K562 (cell line): ENCODE data around the gene CHTOP. TPM values are rescaled to one million over a fixed set of nuclear protein-coding genes. Genes with fewer than 3 reads are reported as not detected.

ENCODE experiments used
- BRF1 ChIP-seq: IDR thresholded peaks from 3 replicates; pipeline ENCODE4 v1.6.1; 2011; ENCODE audit warnings: borderline replicate concordance, mild to moderate bottlenecking; ENCODE audit not compliant: insufficient read length; ENCODE audit errors: extremely low read depth
- CBX3 ChIP-seq, 2 experiments: IDR thresholded peaks; 1 replicate in 1 of 2; 2 replicates in 1 of 2; pipeline ENCODE4 v1.6.1; 2012; ENCODE audit warnings: inconsistent platforms in 2 of 2, low read length in 2 of 2, borderline replicate concordance in 1 of 2, control low read depth in 1 of 2
- GABPA ChIP-seq: fragments of 200-800 bp; sonication (Bioruptor generic); conservative IDR thresholded peaks from 2 replicates; pipeline ENCODE4 v1.6.1; 2016; ENCODE audit warnings: low read depth, missing genetic modification characterization, missing compliant biosample characterization
- GATA2 ChIP-seq: sonication (generic); formaldehyde crosslinking; IDR thresholded peaks from 2 replicates; pipeline ENCODE4 v1.4.0; 2020; ENCODE audit warnings: mild to moderate bottlenecking, missing genetic modification reagents
- HDAC1 ChIP-seq, 2 experiments: fragments of 450-650 bp; IDR thresholded peaks; 2 replicates each; pipeline ENCODE4 v1.6.1; 2016 to 2017; ENCODE audit warnings: inconsistent platforms in 1 of 2, mild to moderate bottlenecking in 1 of 2, moderate library complexity in 1 of 2
- HLTF ChIP-seq: fragments of 450-650 bp; IDR thresholded peaks from 2 replicates; pipeline ENCODE4 v1.6.1; 2016
- MBD2 ChIP-seq: sonication (generic); IDR thresholded peaks from 2 replicates; pipeline ENCODE4 v1.6.1; 2016; ENCODE audit warnings: low read depth, borderline replicate concordance
- NR1H2 ChIP-seq: sonication (generic); formaldehyde crosslinking; IDR thresholded peaks from 2 replicates; pipeline ENCODE4 v1.4.0; 2020; ENCODE audit warnings: mild to moderate bottlenecking, missing genetic modification reagents
- POLR2H ChIP-seq: IDR thresholded peaks from 2 replicates; pipeline ENCODE4 v1.6.1; 2016; ENCODE audit warnings: missing genetic modification characterization, low read depth, mild to moderate bottlenecking, control low read depth, missing compliant biosample characterization, moderate library complexity
- RUNX1 ChIP-seq: sonication (generic); IDR thresholded peaks from 2 replicates; pipeline ENCODE4 v1.6.1; 2016; ENCODE audit warnings: antibody characterized with exemption, low read depth
- SAFB2 ChIP-seq: fragments of 200-400 bp; formaldehyde crosslinking; IDR thresholded peaks from 2 replicates; pipeline ENCODE4 v1.6.1; 2018; ENCODE audit warnings: borderline replicate concordance, low read length, low read depth, moderate library complexity; ENCODE audit not compliant: severe bottlenecking
- SIN3A ChIP-seq, 2 experiments: fragments of 150-350 bp in 1 of 2; IDR thresholded peaks; 2 replicates each; pipeline ENCODE4 v1.6.1; 2011 to 2016; ENCODE audit warnings: borderline replicate concordance in 2 of 2, low read depth in 2 of 2, low read length in 2 of 2, mild to moderate bottlenecking in 2 of 2, moderate library complexity in 2 of 2; ENCODE audit not compliant: control insufficient read depth in 1 of 2
- SMARCA4 ChIP-seq: fragments of 450-650 bp; IDR thresholded peaks from 2 replicates; pipeline ENCODE4 v1.6.1; 2016
- STAT5B ChIP-seq: fragments of 250-450 bp; sonication (Bioruptor Pico); IDR thresholded peaks from 2 replicates; pipeline ENCODE4 v1.8.0; 2021; ENCODE audit warnings: mild to moderate bottlenecking, inconsistent platforms
- TRIM28 ChIP-seq: fragments of 450-650 bp; IDR thresholded peaks from 2 replicates; pipeline ENCODE4 v1.6.1; 2017
- polyA plus RNA-seq, 8 experiments: library from polyadenylated mRNA; depleted of rRNA in 4 of 8; stranded (reverse) in 5 of 8; unstranded in 3 of 8; fragments of >200 nt; fragmentation: Nextera tagmentation in 2 of 8; fragmentation: Illumina TruSeq in 1 of 8; extraction: Ambion mirVana in 2 of 8; extraction: Trizol in 1 of 8; gene quantifications; 2 replicates each; pipeline versions ENCODE4 v1.2.1 to v1.2.3, GENCODE V29; 2011 to 2014; ENCODE audit warnings: inconsistent platforms in 1 of 8, missing spikeins in 1 of 8
- total RNA-seq, 7 experiments: library from RNA; depleted of rRNA in 6 of 7; stranded (reverse); fragments of >200 nt in 6 of 7; fragmentation: Illumina TruSeq in 2 of 7; extraction: Trizol in 2 of 7; gene quantifications; 2 replicates each; pipeline versions ENCODE4 v1.2.1 to v1.2.3, GENCODE V29; 2011 to 2021; ENCODE audit warnings: low replicate concordance in 1 of 7
- TF ChIP-seq, protein P1 (sequence below): sonication (generic); formaldehyde crosslinking; IDR thresholded peaks from 2 replicates; pipeline ENCODE4 v1.8.0; 2022; ENCODE audit warnings: mild to moderate bottlenecking, missing genetic modification reagents
- TF ChIP-seq, protein P2 (sequence below): IDR thresholded peaks from 3 replicates; pipeline ENCODE4 v1.6.1; 2011; ENCODE audit warnings: borderline replicate concordance, mild to moderate bottlenecking, moderate library complexity; ENCODE audit not compliant: insufficient read length; ENCODE audit errors: extremely low read depth
- TF ChIP-seq, protein P3 (sequence below): fragments of 250-450 bp; sonication (Bioruptor Pico); IDR thresholded peaks from 2 replicates; pipeline ENCODE4 v1.9.0; 2021; ENCODE audit warnings: mild to moderate bottlenecking

CHTOP gene
- total and polyA plus RNA-seq, 9 of the 15 experiments (the other 6 are each of a cell fraction or from before 2014, with no cell fraction given), result 10.2 to 91.8 (median 60.8) TPM

DNA sequence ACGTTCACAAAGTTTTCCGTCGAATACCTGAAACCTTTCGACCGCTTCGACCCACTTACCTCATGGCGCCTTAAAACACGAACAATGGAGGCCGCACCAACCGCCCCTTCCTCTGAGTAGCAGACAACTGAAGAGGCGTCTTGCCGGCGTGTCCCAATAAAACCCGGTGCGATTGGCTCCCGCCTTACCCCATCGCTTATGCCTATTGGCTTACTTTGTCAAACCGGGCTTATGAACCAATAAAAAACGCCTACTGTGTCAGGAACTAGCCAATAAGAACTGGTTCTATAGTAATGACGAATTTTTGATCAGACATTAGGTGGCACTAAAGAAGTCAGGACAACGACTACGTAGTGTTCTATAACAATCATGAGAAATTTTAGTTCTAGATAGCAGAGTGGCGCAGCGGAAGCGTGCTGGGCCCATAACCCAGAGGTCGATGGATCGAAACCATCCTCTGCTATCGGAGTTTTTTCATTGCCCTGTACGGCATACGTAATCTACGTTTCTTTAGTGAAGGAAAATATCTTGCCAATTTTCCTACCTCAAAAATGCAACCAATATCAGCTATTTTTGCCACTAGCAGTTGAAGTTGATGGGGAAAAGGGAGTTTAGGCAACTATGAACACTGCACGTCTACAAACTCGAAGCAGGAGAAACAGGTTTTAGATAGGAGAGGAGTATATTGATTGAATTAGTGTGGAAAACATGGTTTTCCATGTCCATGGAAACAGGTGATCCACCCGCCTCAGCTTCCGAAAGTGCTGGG is 37.2 kb downstream of the CHTOP start, which contains the start of gene ILF2 (continued):
- TF ChIP-seq, protein P1, sequence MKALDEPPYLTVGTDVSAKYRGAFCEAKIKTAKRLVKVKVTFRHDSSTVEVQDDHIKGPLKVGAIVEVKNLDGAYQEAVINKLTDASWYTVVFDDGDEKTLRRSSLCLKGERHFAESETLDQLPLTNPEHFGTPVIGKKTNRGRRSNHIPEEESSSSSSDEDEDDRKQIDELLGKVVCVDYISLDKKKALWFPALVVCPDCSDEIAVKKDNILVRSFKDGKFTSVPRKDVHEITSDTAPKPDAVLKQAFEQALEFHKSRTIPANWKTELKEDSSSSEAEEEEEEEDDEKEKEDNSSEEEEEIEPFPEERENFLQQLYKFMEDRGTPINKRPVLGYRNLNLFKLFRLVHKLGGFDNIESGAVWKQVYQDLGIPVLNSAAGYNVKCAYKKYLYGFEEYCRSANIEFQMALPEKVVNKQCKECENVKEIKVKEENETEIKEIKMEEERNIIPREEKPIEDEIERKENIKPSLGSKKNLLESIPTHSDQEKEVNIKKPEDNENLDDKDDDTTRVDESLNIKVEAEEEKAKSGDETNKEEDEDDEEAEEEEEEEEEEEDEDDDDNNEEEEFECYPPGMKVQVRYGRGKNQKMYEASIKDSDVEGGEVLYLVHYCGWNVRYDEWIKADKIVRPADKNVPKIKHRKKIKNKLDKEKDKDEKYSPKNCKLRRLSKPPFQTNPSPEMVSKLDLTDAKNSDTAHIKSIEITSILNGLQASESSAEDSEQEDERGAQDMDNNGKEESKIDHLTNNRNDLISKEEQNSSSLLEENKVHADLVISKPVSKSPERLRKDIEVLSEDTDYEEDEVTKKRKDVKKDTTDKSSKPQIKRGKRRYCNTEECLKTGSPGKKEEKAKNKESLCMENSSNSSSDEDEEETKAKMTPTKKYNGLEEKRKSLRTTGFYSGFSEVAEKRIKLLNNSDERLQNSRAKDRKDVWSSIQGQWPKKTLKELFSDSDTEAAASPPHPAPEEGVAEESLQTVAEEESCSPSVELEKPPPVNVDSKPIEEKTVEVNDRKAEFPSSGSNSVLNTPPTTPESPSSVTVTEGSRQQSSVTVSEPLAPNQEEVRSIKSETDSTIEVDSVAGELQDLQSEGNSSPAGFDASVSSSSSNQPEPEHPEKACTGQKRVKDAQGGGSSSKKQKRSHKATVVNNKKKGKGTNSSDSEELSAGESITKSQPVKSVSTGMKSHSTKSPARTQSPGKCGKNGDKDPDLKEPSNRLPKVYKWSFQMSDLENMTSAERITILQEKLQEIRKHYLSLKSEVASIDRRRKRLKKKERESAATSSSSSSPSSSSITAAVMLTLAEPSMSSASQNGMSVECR (CRISPR knock-in tag), result peak; percentile 8; the same call in 1 of the 2 replicates
- TF ChIP-seq SMARCA4 (peak; percentile 12; the same call in 1 of the 2 replicates), TRIM28 (peak; percentile 68), GABPA (tag) (peak; percentile 64), BRF1 (peak; percentile 67), MBD2 (peak; percentile 98), GATA2 (CRISPR knock-in tag) (peak; percentile 63; the same call in 1 of the 2 replicates), STAT5B (CRISPR knock-in tag) (no peak), RUNX1 (no peak), POLR2H (peak; percentile 100), SIN3A (IDR thresholded peaks at IDR 0.05; ENCODE audit: borderline replicate concordance in 2 of 2, control insufficient read depth in 1 of 2, low read depth in 2 of 2, low read length in 2 of 2) (peak in 1 of 2 experiments; percentile 79; a peak in 2 of 4 replicates), CBX3 (IDR thresholded peaks at IDR 0.05; ENCODE audit: borderline replicate concordance in 1 of 2, low read length in 2 of 2) (peak in 1 of 2 experiments; percentile 51; a peak in 2 of 3 replicates), SAFB2 (no peak), HLTF (no peak), NR1H2 (CRISPR knock-in tag) (no peak), HDAC1 (IDR thresholded peaks at IDR 0.05) (peak; percentile 84 to 88)
- TF ChIP-seq, protein P2, sequence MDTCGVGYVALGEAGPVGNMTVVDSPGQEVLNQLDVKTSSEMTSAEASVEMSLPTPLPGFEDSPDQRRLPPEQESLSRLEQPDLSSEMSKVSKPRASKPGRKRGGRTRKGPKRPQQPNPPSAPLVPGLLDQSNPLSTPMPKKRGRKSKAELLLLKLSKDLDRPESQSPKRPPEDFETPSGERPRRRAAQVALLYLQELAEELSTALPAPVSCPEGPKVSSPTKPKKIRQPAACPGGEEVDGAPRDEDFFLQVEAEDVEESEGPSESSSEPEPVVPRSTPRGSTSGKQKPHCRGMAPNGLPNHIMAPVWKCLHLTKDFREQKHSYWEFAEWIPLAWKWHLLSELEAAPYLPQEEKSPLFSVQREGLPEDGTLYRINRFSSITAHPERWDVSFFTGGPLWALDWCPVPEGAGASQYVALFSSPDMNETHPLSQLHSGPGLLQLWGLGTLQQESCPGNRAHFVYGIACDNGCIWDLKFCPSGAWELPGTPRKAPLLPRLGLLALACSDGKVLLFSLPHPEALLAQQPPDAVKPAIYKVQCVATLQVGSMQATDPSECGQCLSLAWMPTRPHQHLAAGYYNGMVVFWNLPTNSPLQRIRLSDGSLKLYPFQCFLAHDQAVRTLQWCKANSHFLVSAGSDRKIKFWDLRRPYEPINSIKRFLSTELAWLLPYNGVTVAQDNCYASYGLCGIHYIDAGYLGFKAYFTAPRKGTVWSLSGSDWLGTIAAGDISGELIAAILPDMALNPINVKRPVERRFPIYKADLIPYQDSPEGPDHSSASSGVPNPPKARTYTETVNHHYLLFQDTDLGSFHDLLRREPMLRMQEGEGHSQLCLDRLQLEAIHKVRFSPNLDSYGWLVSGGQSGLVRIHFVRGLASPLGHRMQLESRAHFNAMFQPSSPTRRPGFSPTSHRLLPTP, result peak; percentile 82
- TF ChIP-seq, protein P3, sequence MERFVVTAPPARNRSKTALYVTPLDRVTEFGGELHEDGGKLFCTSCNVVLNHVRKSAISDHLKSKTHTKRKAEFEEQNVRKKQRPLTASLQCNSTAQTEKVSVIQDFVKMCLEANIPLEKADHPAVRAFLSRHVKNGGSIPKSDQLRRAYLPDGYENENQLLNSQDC (CRISPR knock-in tag), result 0 out of 2 replicates have a peak, but pooled peaks have one; percentile 48
